HG03460 (cell line): Measurements from ENCODE around the gene SOBP.

Experiments
- ATAC-seq: cut with Tn5 transposase; IDR thresholded peaks from one replicate; pipeline ENCODE4 v1.9.1; 2021; ENCODE audit not compliant: unreplicated experiment

Gene SOBP

DNA sequence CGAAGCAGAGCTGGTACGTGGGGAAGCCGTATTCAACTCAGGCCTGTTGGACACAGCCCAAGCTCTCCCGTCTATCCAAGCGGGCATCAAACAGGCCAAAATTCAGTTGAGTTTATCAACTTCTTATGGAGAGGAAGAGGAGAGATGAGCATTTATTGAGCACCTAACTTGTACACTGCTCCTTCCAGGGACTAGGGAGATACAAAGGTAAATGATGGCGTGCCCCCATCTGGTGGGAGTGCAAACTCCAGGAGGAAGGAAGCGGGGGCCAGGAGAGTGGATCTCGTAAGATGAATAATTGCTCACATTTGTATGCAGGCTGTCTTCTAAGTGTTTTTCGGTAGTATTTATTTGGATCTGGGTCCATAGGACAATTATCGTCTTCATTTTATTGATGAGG is 146.6 kb downstream of the SOBP start:
- no peak for ATAC-seq

DNA sequence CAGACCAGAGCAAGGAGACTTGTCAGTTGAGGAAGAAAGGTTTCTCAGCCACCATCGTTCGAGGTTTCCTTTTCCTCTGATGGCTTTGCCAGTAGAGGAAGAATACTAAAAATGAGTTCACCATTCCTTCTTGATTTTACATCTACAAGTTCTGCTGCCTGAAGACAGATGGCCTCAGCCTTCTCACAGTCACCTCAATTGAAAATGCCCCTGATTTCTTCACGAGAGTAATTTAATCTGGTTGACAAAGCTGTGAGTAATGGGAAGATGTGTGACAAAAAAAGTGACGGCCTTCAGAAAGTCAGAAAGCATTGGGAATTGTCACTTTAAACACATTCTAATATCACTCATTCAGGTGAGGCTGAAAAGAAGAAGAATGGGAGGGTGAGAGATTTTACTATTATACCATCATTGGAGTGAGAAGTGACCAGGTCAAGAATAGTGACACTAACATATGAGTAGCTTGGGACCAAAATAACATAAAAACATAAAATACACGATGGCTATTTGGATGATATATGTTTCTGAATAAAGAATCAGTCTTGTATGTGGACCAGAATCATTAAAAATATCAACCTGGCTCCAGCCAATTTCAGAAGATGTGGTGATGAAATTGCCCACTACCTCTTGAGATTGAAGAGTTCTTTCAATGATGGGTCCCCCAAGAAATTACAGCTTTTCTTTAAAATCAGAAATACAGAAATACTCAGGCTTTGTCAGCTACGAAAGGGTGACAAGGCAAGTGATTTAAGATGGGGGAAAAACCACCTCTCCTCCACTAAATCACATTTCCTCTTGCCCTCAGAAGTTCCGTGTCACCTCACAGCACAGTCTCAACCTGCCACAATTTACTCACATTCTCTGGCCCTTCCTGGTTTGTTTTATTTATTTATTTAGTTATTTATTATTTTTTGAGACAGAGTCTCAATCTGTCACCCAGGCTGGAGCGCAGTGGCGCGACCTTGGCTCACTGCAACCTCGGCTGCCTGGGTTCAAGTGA is 147.7 kb downstream of the SOBP start:
- ATAC-seq = no peak

DNA sequence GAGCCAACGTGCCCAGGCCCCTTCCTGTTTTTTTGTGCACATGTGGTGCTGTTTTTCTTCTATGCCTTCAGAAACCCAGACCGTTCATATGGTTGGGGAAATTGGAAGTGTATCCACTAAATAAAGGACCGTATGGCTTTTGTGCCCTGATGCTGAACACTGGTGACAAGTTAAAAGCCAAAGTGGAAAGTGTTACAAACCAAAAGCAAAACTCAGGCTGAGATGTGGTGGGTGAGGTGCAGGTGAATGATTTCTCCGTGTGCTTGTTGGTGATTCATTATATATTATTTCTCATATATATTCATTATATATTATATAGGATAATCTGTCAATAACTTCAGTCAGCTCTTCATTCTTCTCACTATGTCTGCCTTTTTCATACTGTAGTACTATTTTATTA is 148.6 kb downstream of the SOBP start:
- ATAC-seq = no peak

GRCh38 chr6:107639511-107639910 is 149.6 kb downstream of the SOBP start:
- ATAC-seq = no peak

GRCh38 chr6:107641071-107641470 is 151.2 kb downstream of the SOBP start:
- ATAC-seq = no peak

- no peak for ATAC-seq
Measured at GRCh38 chr6:107641500-107641941, 151.6 kb downstream of the SOBP start.

DNA sequence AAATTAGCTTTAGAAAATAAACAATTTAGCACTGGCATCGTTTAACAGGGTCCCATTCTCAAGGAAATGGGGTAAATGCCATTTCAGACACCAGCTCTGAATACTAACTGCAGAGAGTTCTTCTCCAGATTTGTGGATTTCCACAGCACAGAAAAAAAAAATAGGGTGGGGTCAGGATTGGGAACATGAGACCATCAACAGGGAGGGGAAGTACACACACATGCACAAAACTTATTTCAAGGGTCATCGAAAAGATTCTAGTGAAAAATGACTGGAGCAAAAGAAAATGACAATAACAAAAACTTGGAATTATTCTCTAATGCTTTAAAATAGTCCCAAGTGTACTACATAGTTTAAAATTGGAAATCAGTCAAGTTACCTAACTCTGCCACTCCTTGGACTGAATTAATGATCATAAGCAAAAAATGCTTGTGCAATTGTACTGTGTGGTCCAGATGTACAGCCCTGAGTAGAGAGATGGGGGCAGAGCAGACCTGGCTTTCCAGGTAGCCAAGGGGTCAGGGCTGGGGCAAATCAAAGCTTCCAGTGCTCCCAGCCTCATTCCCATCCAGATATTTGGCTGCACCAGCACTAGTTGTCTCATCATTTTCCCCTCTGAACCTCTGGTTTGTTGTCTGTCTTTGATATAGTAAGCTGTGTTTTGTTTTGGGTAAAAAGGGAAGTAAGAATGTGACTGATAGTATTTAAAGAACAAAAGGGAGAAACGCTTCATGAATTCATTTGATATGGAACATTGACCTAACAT is 152.4 kb downstream of the SOBP start:
- no peak for ATAC-seq

DNA sequence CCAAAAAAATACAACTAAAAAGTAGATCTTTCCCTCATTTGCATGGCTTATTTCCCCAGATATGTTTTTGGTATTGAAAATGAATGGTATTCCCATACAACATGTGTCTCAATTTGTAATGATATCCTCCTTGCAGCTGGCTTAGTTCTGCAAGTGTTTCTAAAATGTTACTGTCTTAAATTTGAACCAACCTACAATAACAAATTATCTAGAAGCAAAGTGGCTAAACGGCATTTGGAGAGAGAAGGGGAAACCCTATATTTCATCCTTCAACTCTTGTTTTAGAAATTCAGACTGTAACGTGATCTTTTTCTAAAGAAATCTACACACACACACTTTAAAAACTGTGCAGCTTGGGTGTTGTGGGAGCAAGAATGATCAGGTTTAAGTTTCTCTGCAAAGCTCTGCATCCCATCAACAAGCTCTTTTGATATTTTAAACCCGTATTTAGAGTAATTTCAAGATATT is 153.0 kb downstream of the SOBP start:
- ATAC-seq = no peak

- no peak for ATAC-seq
Measured at GRCh38 chr6:107644513-107644912, 154.6 kb downstream of the SOBP start.

DNA sequence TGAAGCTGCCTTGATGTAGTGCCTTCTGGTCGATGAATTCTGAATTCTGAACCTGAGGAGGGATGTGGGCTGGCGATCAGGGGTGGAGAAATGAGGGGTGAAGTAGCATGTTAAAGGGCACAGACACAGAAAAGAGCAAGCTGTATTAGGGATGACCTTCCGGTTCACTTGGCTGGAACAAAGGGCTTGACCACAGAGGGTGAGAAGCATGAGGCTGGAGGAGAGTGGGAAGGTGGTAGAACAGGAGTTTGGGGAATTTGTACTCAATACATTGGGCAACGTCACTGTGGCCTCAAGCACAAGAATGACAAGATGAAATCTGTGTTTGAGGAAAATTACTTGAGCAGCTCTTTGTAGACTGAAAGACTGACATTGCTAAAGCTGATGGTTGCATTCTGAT is 155.8 kb downstream of the SOBP start:
- ATAC-seq = no peak

DNA sequence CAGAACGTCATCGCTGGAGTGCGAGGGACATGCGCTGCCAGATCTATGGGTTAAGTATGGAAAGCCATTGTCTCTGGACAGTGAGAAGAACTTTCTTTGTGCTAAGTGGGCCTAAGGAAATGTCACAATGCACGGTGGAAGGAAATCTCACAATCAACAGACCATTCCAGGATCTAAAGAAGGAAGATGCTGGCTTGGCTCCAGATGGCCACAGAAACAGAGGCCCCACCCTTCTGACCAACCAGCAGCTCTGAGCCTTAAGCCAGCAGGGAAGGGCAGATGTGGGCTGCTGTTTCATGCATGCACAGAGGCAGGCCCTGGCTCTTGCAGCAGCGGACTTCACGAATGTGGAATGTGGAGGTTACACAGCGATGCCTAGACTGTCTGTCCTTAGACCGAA is 156.3 kb downstream of the SOBP start:
- ATAC-seq = no peak

DNA sequence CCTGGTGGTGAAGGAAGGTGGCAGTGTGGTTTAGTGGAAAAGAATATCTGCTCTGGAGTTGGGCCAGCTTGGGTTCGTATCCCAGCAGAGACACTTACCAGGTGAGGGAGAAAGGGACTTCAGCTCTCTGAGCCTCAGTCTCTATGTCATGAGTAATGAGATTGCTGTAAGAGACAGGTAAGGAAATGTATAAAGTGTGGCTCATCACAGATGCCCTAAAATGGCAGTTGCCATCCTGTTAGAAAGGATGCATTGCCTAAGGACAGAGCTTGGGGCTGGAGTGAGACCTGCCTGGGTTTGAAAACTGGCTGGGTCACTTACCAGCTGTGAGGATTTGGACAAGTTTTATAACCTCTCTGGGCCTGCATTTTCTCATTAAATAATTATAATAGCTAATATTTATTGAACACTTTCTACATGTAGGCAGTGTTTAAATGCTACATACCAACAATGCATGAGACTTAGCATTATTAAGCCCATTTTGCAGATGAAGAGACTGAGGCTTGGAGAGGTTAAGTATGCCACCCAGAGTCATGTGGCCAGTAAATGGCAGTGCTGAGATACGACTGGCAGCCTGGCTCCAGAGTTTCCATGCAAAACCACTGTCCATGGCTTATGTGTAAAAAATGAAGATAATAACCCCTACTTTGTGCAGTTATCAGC is 157.0 kb downstream of the SOBP start:
- no peak for ATAC-seq

- no peak for ATAC-seq
Measured at GRCh38 chr6:107647439-107647948, 157.6 kb downstream of the SOBP start.

DNA sequence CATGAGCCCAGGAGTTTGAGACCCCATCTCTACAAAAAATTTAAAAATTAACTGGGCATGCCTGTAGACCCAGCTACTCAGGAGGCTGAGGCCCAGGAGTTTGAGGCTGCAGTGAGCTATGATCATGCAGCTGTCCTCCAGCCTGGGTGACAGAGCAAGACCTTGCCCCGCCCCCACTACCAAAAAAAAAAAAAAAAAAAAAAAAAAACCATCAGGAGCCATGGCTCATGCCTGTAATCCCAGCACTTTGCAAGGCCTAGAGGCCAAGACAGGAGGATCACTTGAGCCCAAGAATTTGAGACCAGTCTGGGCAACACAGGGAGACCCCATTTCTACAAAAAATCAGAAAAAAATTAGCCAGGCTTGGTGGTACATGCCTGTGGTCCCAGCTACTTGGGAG is 159.1 kb downstream of the SOBP start:
- no peak for ATAC-seq

DNA sequence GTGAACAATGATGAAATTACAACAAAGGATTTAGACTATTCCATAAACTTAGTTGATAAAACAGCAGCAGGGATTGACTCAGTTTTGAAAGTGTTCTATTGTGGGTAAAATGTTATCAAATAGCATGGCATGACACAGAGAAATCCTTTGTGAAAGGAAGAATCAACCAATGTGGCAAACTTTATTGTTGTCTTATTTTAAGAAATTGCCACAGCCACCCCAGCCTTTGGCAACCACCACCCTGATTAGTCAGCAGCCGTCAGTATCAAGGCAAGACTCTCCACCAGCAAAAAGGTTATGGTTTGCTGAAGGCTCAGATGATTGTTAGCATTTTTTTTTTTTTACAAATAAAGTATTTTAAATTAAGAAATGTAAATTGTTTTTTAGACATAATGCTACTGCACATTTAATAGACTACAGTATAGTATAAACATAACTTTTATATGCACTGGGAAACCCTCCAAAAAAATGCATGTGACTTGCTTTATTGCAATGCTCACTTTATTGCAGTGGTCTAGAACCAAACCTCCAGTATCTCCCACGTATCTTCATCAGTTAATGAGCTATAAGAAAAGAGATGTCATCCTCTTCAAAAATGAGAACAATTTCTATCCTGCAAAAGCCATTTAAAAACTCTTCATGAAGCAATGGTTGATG is 162.7 kb downstream of the SOBP start:
- no peak for ATAC-seq

DNA sequence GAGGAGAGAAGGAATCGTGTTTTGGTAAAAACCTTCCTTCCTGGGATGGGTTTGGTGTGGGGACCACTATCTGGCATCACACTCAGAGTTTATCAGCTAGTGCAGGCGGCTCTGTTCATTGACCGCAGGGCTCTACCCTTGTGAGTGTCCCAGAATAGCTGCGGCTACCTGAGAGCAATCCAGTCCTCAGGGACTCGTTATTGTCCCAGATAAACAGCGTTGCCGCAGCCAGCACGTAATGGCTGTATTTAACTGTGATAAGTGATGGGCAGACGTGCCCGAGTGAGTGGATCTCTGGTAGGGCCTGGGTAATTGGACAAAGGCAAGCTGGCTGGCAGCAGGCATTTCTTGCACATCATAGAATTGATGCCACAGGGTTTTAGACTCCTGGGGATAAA is 163.3 kb downstream of the SOBP start:
- no peak for ATAC-seq

GRCh38 chr6:107653861-107654394 is 164.0 kb downstream of the SOBP start:
- no peak for ATAC-seq

GRCh38 chr6:107654764-107655163 is 164.8 kb downstream of the SOBP start:
- ATAC-seq = no peak

DNA sequence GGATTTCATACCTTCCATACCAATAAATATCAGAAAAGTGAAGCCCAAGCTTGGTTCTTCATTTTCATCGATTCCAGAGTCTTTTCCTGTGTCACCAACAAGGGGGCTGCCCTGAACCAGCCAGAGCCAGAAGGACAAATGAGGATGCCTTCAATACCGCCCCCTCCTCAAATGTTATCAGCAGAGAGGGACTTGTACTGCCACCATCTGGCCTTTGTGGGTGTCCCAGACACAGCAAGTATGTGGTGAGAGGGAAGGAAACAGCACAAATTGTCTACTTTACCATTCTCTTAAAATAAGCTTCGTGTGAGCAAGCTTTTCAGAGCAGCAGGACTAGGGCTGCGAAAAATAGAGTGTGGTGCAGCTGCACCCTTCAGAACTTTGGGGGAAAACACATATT is 165.3 kb downstream of the SOBP start:
- ATAC-seq = no peak

DNA sequence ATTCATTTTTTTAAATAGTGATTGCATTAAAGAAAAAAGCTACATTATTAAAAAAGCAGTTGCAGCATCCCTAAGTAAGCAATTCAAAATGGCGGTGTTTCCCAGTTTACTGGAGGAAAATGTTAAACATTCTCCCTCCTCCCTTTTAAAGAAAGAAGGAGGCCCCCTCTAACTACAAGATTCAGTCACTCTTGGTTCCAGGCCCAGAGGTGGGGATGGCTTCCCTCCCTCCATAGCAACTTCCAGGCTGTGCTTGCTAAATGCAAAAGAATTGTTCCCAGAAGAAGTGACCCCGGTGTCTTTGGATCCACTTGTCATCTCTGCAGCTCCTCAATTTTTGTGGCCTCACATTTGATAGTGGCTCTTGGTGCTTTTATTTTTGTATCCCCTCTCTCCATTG is 165.9 kb downstream of the SOBP start:
- ATAC-seq = no peak
